GM18502 (cell line): ENCODE data around the gene TMEM237.

Source experiments
- ATAC-seq: cut with Tn5 transposase; IDR thresholded peaks from one replicate; pipeline ENCODE4 v1.9.1; 2021; ENCODE audit warnings: mild to moderate bottlenecking; ENCODE audit not compliant: unreplicated experiment, poor library complexity

The TMEM237 gene

DNA sequence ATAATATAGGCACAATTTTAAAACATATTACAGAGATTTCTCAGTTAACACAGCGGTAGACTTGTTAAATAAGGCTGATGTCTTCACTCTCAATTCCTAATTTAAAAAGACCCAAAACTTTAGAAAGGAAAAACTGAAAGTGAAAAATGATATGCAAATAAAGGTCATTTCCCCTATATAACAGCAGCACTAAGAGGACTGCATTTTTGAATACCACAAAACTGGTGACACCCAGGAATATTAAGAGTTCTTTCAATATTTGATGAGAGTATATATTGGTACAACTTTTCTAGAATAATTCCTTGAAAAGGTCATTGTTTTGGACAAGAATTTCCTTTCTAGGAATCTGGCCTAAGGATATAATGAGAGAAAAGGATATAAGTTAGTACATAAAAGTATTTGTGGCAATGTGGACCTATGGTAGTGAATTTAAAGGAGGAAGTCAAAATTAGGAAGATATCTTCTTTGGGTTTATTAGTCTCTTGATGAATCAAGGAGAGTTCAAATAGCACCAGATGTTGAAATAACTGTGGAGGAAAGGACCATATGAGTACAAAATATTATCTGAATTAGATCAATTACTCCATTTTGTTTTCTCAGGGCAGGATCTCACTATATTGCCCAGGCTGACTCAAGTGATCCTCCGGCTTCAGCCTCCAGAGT is 70.3 kb downstream of the TMEM237 start:
- ATAC-seq = peak; percentile 49
